Measurements from ENCODE around the gene RFC2.

Gene RFC2

GRCh38 chr7:74254129-74254857 lies at the start of gene RFC2:
Gene RFC2 (minus strand): TSS chr7:74254399. CDS start chr7:74254383, 16 bp downstream.
- Histone ChIP-seq H3K4me1 (ENCODE audit: control insufficient read depth in 5 of 5, insufficient read depth in 5 of 5, low read length in 5 of 5) (peaks cover 0 to 38% (median 27%) of the 10 kb centered on the region in 5 donors), H3K4me3 (ENCODE audit: low read depth in 1 of 5, low read length in 5 of 5) (peak within 1 kb of the TSS; percentile 83 to 92 (median 86)), H3K27ac (ENCODE audit: low read depth, low read length) (peak within 1 kb of the TSS; percentile 94), H3K36me3 (ENCODE audit: control insufficient read depth in 5 of 5, insufficient read depth in 5 of 5, low read length in 5 of 5) (peaks cover 0 to 18% (median 14%) of the 10 kb centered on the region in 5 donors), H3K9ac (ENCODE audit: low read length in 5 of 5) (peak within 1 kb of the TSS; percentile 70 to 97 (median 93)), H3K9me3 (ENCODE audit: control insufficient read depth in 5 of 5, low read length in 5 of 5) (no peaks in the 10 kb centered on the region), H3K27me3 (ENCODE audit: control insufficient read depth in 5 of 5, insufficient read depth in 4 of 5, low read length in 5 of 5) (no peaks in the 10 kb centered on the region)

DNA sequence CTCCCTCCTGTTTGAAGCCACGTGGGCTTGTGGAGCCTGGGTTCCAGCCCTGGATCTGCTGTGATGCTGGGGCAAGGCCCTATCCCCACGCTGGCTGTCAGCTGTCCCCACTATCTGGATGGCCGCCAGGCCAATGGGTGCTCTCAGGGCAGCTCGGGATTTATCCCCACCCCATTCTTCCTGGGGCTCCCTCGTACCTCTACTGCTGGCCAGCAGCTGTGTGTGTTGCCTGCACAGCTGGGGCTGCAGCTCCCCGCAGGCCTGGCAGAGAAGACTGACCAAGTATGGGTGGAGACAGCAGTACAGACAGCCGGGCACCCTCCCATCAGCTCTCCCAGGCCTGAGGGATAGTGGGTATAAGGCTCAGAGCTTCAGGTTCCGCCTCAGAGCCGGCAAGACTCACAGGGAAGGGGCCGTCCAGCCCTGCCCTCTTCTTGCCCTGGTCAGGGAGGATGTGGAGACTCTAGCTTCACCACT lies 48.6 kb upstream of the RFC2 start:
- H3K4me1 ChIP-seq (ENCODE audit: control insufficient read depth in 5 of 5, insufficient read depth in 5 of 5, low read length in 5 of 5): peaks cover 1 to 22% (median 16%) of the 10 kb centered on the region in 5 donors
- H3K27me3 ChIP-seq (ENCODE audit: control insufficient read depth in 5 of 5, insufficient read depth in 4 of 5, low read length in 5 of 5): peaks cover 0 to 3% (median 0%) of the 10 kb centered on the region in 5 donors
- H3K9me3 ChIP-seq (ENCODE audit: control insufficient read depth in 5 of 5, low read length in 5 of 5): no peaks in the 10 kb centered on the region
- H3K27ac ChIP-seq (ENCODE audit: low read depth, low read length): no peak overlapping the region
- H3K9ac ChIP-seq (ENCODE audit: low read length in 5 of 5): no peak overlapping the region
- H3K36me3 ChIP-seq (ENCODE audit: control insufficient read depth in 5 of 5, insufficient read depth in 5 of 5, low read length in 5 of 5): no peaks in the 10 kb centered on the region
- no peak overlapping the region for H3K4me3 ChIP-seq (ENCODE audit: low read depth in 1 of 5, low read length in 5 of 5)

GRCh38 chr7:74300926-74301325 lies 46.7 kb upstream of the RFC2 start:
- H3K4me3 ChIP-seq (ENCODE audit: low read depth in 1 of 5, low read length in 5 of 5): no peak overlapping the region
- no peaks in the 10 kb centered on the region for H3K27me3 ChIP-seq (ENCODE audit: control insufficient read depth in 5 of 5, insufficient read depth in 4 of 5, low read length in 5 of 5)
- H3K9me3 ChIP-seq (ENCODE audit: control insufficient read depth in 5 of 5, low read length in 5 of 5): no peaks in the 10 kb centered on the region
- no peak overlapping the region for H3K9ac ChIP-seq (ENCODE audit: low read length in 5 of 5)
- H3K36me3 ChIP-seq (ENCODE audit: control insufficient read depth in 5 of 5, insufficient read depth in 5 of 5, low read length in 5 of 5): no peaks in the 10 kb centered on the region
- peaks cover 0 to 6% (median 3%) of the 10 kb centered on the region in 5 donors for H3K4me1 ChIP-seq (ENCODE audit: control insufficient read depth in 5 of 5, insufficient read depth in 5 of 5, low read length in 5 of 5)
- no peak overlapping the region for H3K27ac ChIP-seq (ENCODE audit: low read depth, low read length)

DNA sequence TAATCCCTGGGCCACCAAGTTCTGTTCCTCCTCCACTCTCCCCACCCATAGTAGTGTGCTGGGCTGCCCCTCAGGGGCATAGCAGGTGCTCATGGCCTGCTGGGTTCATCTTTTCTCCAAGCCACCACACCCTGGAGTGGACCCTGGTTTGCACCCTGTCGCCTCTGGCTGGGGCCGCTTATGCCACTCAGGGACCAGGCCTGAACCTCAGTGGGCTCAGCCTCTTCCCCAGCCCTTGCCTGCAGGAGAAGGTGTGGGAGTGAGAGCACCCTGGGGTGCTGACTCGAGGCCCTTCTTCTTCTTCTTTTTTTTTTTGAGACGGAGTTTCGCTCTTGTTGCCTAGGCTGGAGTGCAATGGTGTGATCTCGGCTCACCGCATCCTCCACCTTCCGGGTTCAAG lies 45.2 kb upstream of the RFC2 start:
- peaks cover 0 to 4% (median 0%) of the 10 kb centered on the region in 5 donors for H3K27me3 ChIP-seq (ENCODE audit: control insufficient read depth in 5 of 5, insufficient read depth in 4 of 5, low read length in 5 of 5)
- H3K27ac ChIP-seq (ENCODE audit: low read depth, low read length): no peak overlapping the region
- no peak overlapping the region for H3K4me3 ChIP-seq (ENCODE audit: low read depth in 1 of 5, low read length in 5 of 5)
- no peaks in the 10 kb centered on the region for H3K9me3 ChIP-seq (ENCODE audit: control insufficient read depth in 5 of 5, low read length in 5 of 5)
- H3K4me1 ChIP-seq (ENCODE audit: control insufficient read depth in 5 of 5, insufficient read depth in 5 of 5, low read length in 5 of 5): peaks cover 2 to 14% (median 5%) of the 10 kb centered on the region in 5 donors
- no peaks in the 10 kb centered on the region for H3K36me3 ChIP-seq (ENCODE audit: control insufficient read depth in 5 of 5, insufficient read depth in 5 of 5, low read length in 5 of 5)
- no peak overlapping the region for H3K9ac ChIP-seq (ENCODE audit: low read length in 5 of 5)

DNA sequence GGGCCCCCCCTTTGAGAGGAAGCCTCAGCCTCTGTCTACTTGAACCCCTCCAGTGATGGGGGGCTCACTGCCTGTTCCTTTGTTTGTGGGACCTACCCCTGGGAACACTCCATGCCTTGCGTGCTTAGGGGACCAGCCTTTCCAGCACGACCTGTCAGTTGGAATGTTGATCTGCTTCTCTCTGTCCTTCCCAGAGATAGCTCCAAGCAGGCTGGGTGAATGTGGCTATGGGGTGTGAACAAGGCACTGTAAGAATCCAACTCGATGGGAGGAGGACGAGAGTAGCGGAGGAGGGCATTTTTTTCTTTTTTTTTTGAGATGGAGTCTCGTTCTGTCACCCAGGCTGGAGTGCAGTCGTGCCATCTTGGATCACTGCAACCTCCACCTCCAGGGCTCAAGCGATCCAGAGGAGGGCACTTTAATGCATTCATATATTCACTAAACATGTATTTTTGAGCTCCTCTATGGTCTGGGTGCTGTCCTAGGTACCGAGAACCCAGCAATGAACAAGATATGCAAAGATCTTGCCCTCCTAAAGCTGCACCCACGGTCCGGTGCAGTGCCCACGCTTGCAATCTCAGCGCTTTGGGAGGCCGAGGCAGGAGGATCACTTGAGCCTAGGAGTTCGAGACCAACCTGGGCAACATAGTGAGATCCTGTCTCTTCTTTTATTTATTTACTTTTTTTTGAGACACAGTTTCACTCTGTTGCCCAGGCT lies 43.5 kb upstream of the RFC2 start:
- Histone ChIP-seq H3K4me3 (ENCODE audit: low read depth in 1 of 5, low read length in 5 of 5) (no peak overlapping the region), H3K4me1 (ENCODE audit: control insufficient read depth in 5 of 5, insufficient read depth in 5 of 5, low read length in 5 of 5) (peaks cover 2 to 30% (median 13%) of the 10 kb centered on the region in 5 donors), H3K27ac (ENCODE audit: low read depth, low read length) (no peak overlapping the region), H3K36me3 (ENCODE audit: control insufficient read depth in 5 of 5, insufficient read depth in 5 of 5, low read length in 5 of 5) (no peaks in the 10 kb centered on the region), H3K9me3 (ENCODE audit: control insufficient read depth in 5 of 5, low read length in 5 of 5) (no peaks in the 10 kb centered on the region), H3K9ac (ENCODE audit: low read length in 5 of 5) (no peak overlapping the region), H3K27me3 (ENCODE audit: control insufficient read depth in 5 of 5, insufficient read depth in 4 of 5, low read length in 5 of 5) (peaks cover 0 to 4% (median 0%) of the 10 kb centered on the region in 5 donors)

GRCh38 chr7:74294191-74294998 lies 40.2 kb upstream of the RFC2 start:
- H3K9me3 ChIP-seq (ENCODE audit: control insufficient read depth in 5 of 5, low read length in 5 of 5): no peaks in the 10 kb centered on the region
- peak overlapping the region in 1 of 5 donors; percentile 51 for H3K9ac ChIP-seq (ENCODE audit: low read length in 5 of 5)
- H3K36me3 ChIP-seq (ENCODE audit: control insufficient read depth in 5 of 5, insufficient read depth in 5 of 5, low read length in 5 of 5): no peaks in the 10 kb centered on the region
- H3K27me3 ChIP-seq (ENCODE audit: control insufficient read depth in 5 of 5, insufficient read depth in 4 of 5, low read length in 5 of 5): peaks cover 0 to 7% (median 0%) of the 10 kb centered on the region in 5 donors
- peak overlapping the region; percentile 33 for H3K27ac ChIP-seq (ENCODE audit: low read depth, low read length)
- peaks cover 4 to 46% (median 29%) of the 10 kb centered on the region in 5 donors for H3K4me1 ChIP-seq (ENCODE audit: control insufficient read depth in 5 of 5, insufficient read depth in 5 of 5, low read length in 5 of 5)
- peak overlapping the region in 3 of 5 donors; percentile 26 to 53 (median 31) for H3K4me3 ChIP-seq (ENCODE audit: low read depth in 1 of 5, low read length in 5 of 5)

- Histone ChIP-seq H3K27ac (ENCODE audit: low read depth, low read length) (no peak overlapping the region), H3K9ac (ENCODE audit: low read length in 5 of 5) (no peak overlapping the region), H3K4me3 (ENCODE audit: low read depth in 1 of 5, low read length in 5 of 5) (no peak overlapping the region), H3K9me3 (ENCODE audit: control insufficient read depth in 5 of 5, low read length in 5 of 5) (no peaks in the 10 kb centered on the region), H3K36me3 (ENCODE audit: control insufficient read depth in 5 of 5, insufficient read depth in 5 of 5, low read length in 5 of 5) (no peaks in the 10 kb centered on the region), H3K27me3 (ENCODE audit: control insufficient read depth in 5 of 5, insufficient read depth in 4 of 5, low read length in 5 of 5) (peaks cover 0 to 7% (median 0%) of the 10 kb centered on the region in 5 donors), H3K4me1 (ENCODE audit: control insufficient read depth in 5 of 5, insufficient read depth in 5 of 5, low read length in 5 of 5) (peaks cover 4 to 47% (median 35%) of the 10 kb centered on the region in 5 donors)
Measured at GRCh38 chr7:74293577-74293908, 39.3 kb upstream of the RFC2 start.

- Histone ChIP-seq H3K27ac (ENCODE audit: low read depth, low read length) (no peak overlapping the region), H3K36me3 (ENCODE audit: control insufficient read depth in 5 of 5, insufficient read depth in 5 of 5, low read length in 5 of 5) (no peaks in the 10 kb centered on the region), H3K27me3 (ENCODE audit: control insufficient read depth in 5 of 5, insufficient read depth in 4 of 5, low read length in 5 of 5) (peaks cover 0 to 7% (median 0%) of the 10 kb centered on the region in 5 donors), H3K9me3 (ENCODE audit: control insufficient read depth in 5 of 5, low read length in 5 of 5) (no peaks in the 10 kb centered on the region), H3K9ac (ENCODE audit: low read length in 5 of 5) (no peak overlapping the region), H3K4me1 (ENCODE audit: control insufficient read depth in 5 of 5, insufficient read depth in 5 of 5, low read length in 5 of 5) (peaks cover 6 to 53% (median 40%) of the 10 kb centered on the region in 5 donors), H3K4me3 (ENCODE audit: low read depth in 1 of 5, low read length in 5 of 5) (no peak overlapping the region)
Measured at GRCh38 chr7:74292757-74293576, 38.8 kb upstream of the RFC2 start.

DNA sequence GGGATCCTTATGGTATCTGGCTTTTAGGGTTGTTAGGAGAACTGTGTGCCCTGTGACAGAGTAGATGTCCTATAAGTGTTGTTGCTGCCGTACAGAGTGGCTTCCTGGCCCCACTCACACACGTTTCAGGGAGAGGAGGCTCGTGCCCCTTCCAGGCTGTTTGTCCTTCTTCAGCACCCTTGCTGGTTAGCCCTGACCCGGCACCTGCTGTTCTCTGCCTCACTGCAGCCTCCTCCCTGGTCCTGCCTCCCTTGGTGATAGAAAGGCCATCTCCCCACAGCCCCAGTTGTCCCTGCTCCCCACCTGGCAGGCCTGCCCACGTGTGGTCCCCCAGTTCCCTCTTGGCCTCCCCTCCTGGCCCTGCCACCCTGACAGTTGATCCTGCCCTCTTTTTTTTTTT lies 37.3 kb upstream of the RFC2 start:
- Histone ChIP-seq H3K36me3 (ENCODE audit: control insufficient read depth in 5 of 5, insufficient read depth in 5 of 5, low read length in 5 of 5) (no peaks in the 10 kb centered on the region), H3K27ac (ENCODE audit: low read depth, low read length) (no peak overlapping the region), H3K4me3 (ENCODE audit: low read depth in 1 of 5, low read length in 5 of 5) (no peak overlapping the region), H3K9ac (ENCODE audit: low read length in 5 of 5) (no peak overlapping the region), H3K9me3 (ENCODE audit: control insufficient read depth in 5 of 5, low read length in 5 of 5) (no peaks in the 10 kb centered on the region), H3K27me3 (ENCODE audit: control insufficient read depth in 5 of 5, insufficient read depth in 4 of 5, low read length in 5 of 5) (peaks cover 0 to 7% (median 0%) of the 10 kb centered on the region in 5 donors), H3K4me1 (ENCODE audit: control insufficient read depth in 5 of 5, insufficient read depth in 5 of 5, low read length in 5 of 5) (peaks cover 6 to 54% (median 41%) of the 10 kb centered on the region in 5 donors)

Measured in subcutaneous abdominal adipose tissue (tissue), 5 donors.